Measurements from ENCODE around the gene RNF150. TPM values are rescaled to one million over a fixed set of nuclear protein-coding genes. Genes with fewer than 3 reads are reported as not detected.

RNF150 gene
- total and polyA plus RNA-seq, 9 donors, result 7.6 to 43.2 (median 31.2) TPM

GRCh38 chr4:140854168-140854567 lies 279.1 kb downstream of the RNF150 start:
- Histone ChIP-seq H3K27me3 (no peaks in the 10 kb centered on the region), H3K9me3 (no peaks in the 10 kb centered on the region), H3K4me3 (no peak overlapping the region), H3K4me1 (ENCODE audit: insufficient read depth) (peaks cover 1% of the 10 kb centered on the region), H3K36me3 (no peaks in the 10 kb centered on the region), H3K27ac (no peak overlapping the region)
- no peak for TF ChIP-seq EP300 (IDR thresholded peaks at IDR 0.05)
- TF ChIP-seq CTCF (IDR thresholded peaks at IDR 0.05), result no peak
- TF ChIP-seq POLR2A (IDR thresholded peaks at IDR 0.05), result no peak
- intact Hi-C loops (cut with DNase I), result loop anchor here (5.0 to 10.0 kb wide), 4 partner anchors 209 to 497 kb away; no protein-coding TSS in a partner anchor
- DNase-seq, result no peak
- 67 to 71% (median 68%) methylated on average over 2 of the region's 2 CpGs for WGBS, 3 donors

- intact Hi-C loops (cut with DNase I), result loop anchor here (5.0 to 10.0 kb wide), 4 partner anchors 207 to 495 kb away; no protein-coding TSS in a partner anchor
- no peak overlapping the region for H3K27ac ChIP-seq
- H3K9me3 ChIP-seq, result no peaks in the 10 kb centered on the region
- no peaks in the 10 kb centered on the region for H3K27me3 ChIP-seq
- TF ChIP-seq EP300 (IDR thresholded peaks at IDR 0.05) (no peak), CTCF (IDR thresholded peaks at IDR 0.05) (no peak), POLR2A (IDR thresholded peaks at IDR 0.05) (no peak)
- WGBS, 3 donors, result 54 to 63% (median 55%) methylated on average over 1 of the region's 1 CpG
- peaks cover 1% of the 10 kb centered on the region for H3K4me1 ChIP-seq (ENCODE audit: insufficient read depth)
- no peaks in the 10 kb centered on the region for H3K36me3 ChIP-seq
- no peak for DNase-seq
- H3K4me3 ChIP-seq, result no peak overlapping the region
Measured at GRCh38 chr4:140851804-140852203, 281.5 kb downstream of the RNF150 start.

- 1 to 2% (median 1%) methylated on average over 6 of the region's 6 CpGs for WGBS, 3 donors
- TF ChIP-seq CTCF (IDR thresholded peaks at IDR 0.05) (peak; percentile 44 to 92 (median 85)), EP300 (IDR thresholded peaks at IDR 0.05) (no peak), POLR2A (IDR thresholded peaks at IDR 0.05) (no peak)
- intact Hi-C loops (cut with DNase I), result loop anchor here (5.0 to 10.0 kb wide), 4 partner anchors 206 to 494 kb away; no protein-coding TSS in a partner anchor
- no peak overlapping the region for H3K27ac ChIP-seq
- no peaks in the 10 kb centered on the region for H3K36me3 ChIP-seq
- no peaks in the 10 kb centered on the region for H3K4me1 ChIP-seq (ENCODE audit: insufficient read depth)
- no peaks in the 10 kb centered on the region for H3K27me3 ChIP-seq
- H3K4me3 ChIP-seq, result no peak overlapping the region
- DNase-seq, result peak in 4 of 5 donors; percentile 26 to 61 (median 27)
- H3K9me3 ChIP-seq, result no peaks in the 10 kb centered on the region
Measured at GRCh38 chr4:140851032-140851636, 282.1 kb downstream of the RNF150 start.

- no peaks in the 10 kb centered on the region for H3K36me3 ChIP-seq
- no peak for DNase-seq
- no peak overlapping the region for H3K4me3 ChIP-seq
- H3K4me1 ChIP-seq (ENCODE audit: insufficient read depth), result no peaks in the 10 kb centered on the region
- H3K27me3 ChIP-seq, result no peaks in the 10 kb centered on the region
- TF ChIP-seq EP300 (IDR thresholded peaks at IDR 0.05), result no peak
- TF ChIP-seq POLR2A (IDR thresholded peaks at IDR 0.05), result no peak
- TF ChIP-seq CTCF (IDR thresholded peaks at IDR 0.05), result no peak
- H3K27ac ChIP-seq, result no peak overlapping the region
- no peaks in the 10 kb centered on the region for H3K9me3 ChIP-seq
- intact Hi-C loops (cut with DNase I), result no loop called here
- 61 to 82% (median 62%) methylated on average over 1 of the region's 1 CpG for WGBS, 3 donors
Measured at GRCh38 chr4:140849526-140849925, 283.7 kb downstream of the RNF150 start.
